ENCODE measurements around the gene LDLRAD4.

The LDLRAD4 gene

GRCh38 chr18:13231151-13231550, 12.6 kb downstream of the LDLRAD4 start:
- in situ Hi-C loops (cut with MboI; ENCODE audit: low sequenced_read_pairs, unreplicated experiment): no loop called here
- DNase-seq (ENCODE audit: low spot score): no peak
- no peak for TF ChIP-seq CTCF (IDR thresholded peaks at IDR 0.05; ENCODE audit: borderline replicate concordance, control extremely low read depth, extremely low read depth, insufficient read depth, missing control alignments)

- TF ChIP-seq CTCF (IDR thresholded peaks at IDR 0.05; ENCODE audit: borderline replicate concordance, control extremely low read depth, extremely low read depth, insufficient read depth, missing control alignments): no peak
- in situ Hi-C loops (cut with MboI; ENCODE audit: low sequenced_read_pairs, unreplicated experiment): no loop called here
- DNase-seq (ENCODE audit: low spot score): no peak
Observed at GRCh38 chr18:13232086-13232917, 13.7 kb downstream of the LDLRAD4 start.

- no peak for TF ChIP-seq CTCF (IDR thresholded peaks at IDR 0.05; ENCODE audit: borderline replicate concordance, control extremely low read depth, extremely low read depth, insufficient read depth, missing control alignments)
- DNase-seq (ENCODE audit: low spot score): no peak
Observed at GRCh38 chr18:13232971-13233786, 14.6 kb downstream of the LDLRAD4 start.

GRCh38 chr18:13233787-13234783, 15.5 kb downstream of the LDLRAD4 start:
- TF ChIP-seq CTCF (IDR thresholded peaks at IDR 0.05; ENCODE audit: borderline replicate concordance, control extremely low read depth, extremely low read depth, insufficient read depth, missing control alignments): no peak
- DNase-seq (ENCODE audit: low spot score): no peak
- in situ Hi-C loops (cut with MboI; ENCODE audit: low sequenced_read_pairs, unreplicated experiment): no loop called here

More at GRCh38 chr18:13232971-13233786, 14.6 kb downstream of the LDLRAD4 start:
- in situ Hi-C loops (cut with MboI; ENCODE audit: low sequenced_read_pairs, unreplicated experiment): no loop called here

GRCh38 chr18:13235421-13235831, 16.9 kb downstream of the LDLRAD4 start:
- in situ Hi-C loops (cut with MboI; ENCODE audit: low sequenced_read_pairs, unreplicated experiment): no loop called here
- TF ChIP-seq CTCF (IDR thresholded peaks at IDR 0.05; ENCODE audit: borderline replicate concordance, control extremely low read depth, extremely low read depth, insufficient read depth, missing control alignments): no peak
- DNase-seq (ENCODE audit: low spot score): no peak

GRCh38 chr18:13235981-13236380, 17.4 kb downstream of the LDLRAD4 start:
- in situ Hi-C loops (cut with MboI; ENCODE audit: low sequenced_read_pairs, unreplicated experiment): no loop called here
- no peak for TF ChIP-seq CTCF (IDR thresholded peaks at IDR 0.05; ENCODE audit: borderline replicate concordance, control extremely low read depth, extremely low read depth, insufficient read depth, missing control alignments)
- DNase-seq (ENCODE audit: low spot score): no peak

Data from GM13976 (cell line).